PC-3 (cell line): ENCODE measurements around the gene MAD1L1.

Experiments
- EZH2phosphoT487 ChIP-seq: fragments of 300-600 bp; sonication (generic); IDR thresholded peaks from 2 replicates; pipeline ENCODE4 v1.6.1; 2018; ENCODE audit warnings: mild to moderate bottlenecking, antibody characterized with exemption, low read length, borderline replicate concordance
- TF ChIP-seq, protein P1 (sequence below): fragments of 300-600 bp; sonication (generic); conservative IDR thresholded peaks from 2 replicates; pipeline ENCODE4 v1.5.1; 2017; ENCODE audit warnings: antibody characterized with exemption, low read depth, mild to moderate bottlenecking, low read length

DNA sequence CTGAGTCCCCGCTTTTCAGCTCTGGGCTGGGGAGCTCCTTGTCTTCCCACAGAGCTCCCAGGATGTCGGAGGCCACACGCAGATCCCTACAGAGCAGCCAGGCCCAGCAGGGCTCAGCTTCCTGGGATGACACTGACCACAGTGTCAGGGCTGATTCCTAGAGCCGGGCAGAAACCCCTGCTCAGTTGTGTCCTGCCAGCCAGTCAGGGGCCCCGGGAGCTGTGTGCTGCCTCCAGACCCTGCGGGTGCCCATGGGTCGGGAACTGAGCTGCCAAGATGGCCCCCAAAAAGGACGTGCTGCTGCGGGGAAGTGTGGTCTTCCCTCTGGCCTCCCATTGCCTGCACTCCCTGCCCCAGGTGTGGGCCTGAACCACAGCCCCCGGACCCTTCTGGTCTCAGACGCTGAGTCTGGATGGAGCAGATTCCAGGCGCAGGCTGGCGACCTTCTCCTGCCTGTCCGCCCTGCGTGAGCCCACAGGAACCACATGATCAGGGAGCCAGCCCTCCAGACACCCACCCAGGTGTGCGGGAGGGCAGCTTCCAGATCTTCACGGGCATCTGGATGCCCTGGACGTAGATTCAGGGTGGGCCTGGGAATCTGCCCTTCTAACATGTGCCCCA is 217.4 kb downstream of the MAD1L1 start:
- TF ChIP-seq, protein P1, sequence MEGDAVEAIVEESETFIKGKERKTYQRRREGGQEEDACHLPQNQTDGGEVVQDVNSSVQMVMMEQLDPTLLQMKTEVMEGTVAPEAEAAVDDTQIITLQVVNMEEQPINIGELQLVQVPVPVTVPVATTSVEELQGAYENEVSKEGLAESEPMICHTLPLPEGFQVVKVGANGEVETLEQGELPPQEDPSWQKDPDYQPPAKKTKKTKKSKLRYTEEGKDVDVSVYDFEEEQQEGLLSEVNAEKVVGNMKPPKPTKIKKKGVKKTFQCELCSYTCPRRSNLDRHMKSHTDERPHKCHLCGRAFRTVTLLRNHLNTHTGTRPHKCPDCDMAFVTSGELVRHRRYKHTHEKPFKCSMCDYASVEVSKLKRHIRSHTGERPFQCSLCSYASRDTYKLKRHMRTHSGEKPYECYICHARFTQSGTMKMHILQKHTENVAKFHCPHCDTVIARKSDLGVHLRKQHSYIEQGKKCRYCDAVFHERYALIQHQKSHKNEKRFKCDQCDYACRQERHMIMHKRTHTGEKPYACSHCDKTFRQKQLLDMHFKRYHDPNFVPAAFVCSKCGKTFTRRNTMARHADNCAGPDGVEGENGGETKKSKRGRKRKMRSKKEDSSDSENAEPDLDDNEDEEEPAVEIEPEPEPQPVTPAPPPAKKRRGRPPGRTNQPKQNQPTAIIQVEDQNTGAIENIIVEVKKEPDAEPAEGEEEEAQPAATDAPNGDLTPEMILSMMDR: no peak
- no peak for TF ChIP-seq EZH2phosphoT487
